Vagina (tissue), 2 donors: ENCODE measurements around the gene SIGLEC12.

Source experiments
- CTCF ChIP-seq, 3 experiments: fragments of 450-650 bp in 2 of 3; fragments of 200-600 bp in 1 of 3; sonication (generic) in 1 of 3; IDR thresholded peaks; one replicate each; pipeline ENCODE4 v1.5.1; 2017 to 2019; ENCODE audit warnings: antibody characterized with exemption in 3 of 3, mild to moderate bottlenecking in 2 of 3, moderate library complexity in 2 of 3
- POLR2A ChIP-seq, 2 donors: fragments of 450-650 bp; IDR thresholded peaks; one replicate each; pipeline ENCODE4 v1.6.1; 2017; ENCODE audit warnings: antibody characterized with exemption in 2 of 2, mild to moderate bottlenecking in 2 of 2, moderate library complexity in 2 of 2
- POLR2AphosphoS5 ChIP-seq, 2 donors: sonication (generic); formaldehyde crosslinking; IDR thresholded peaks; one replicate each; pipeline ENCODE4 v1.9.0; 2017; ENCODE audit warnings: antibody characterized with exemption in 2 of 2, mild to moderate bottlenecking in 2 of 2, low read depth in 1 of 2; ENCODE audit not compliant: insufficient read depth in 1 of 2

- TF ChIP-seq POLR2A (IDR thresholded peaks at IDR 0.05) (no peak), CTCF (IDR thresholded peaks at IDR 0.05) (no peak), POLR2AphosphoS5 (IDR thresholded peaks at IDR 0.05; ENCODE audit: insufficient read depth in 1 of 2, low read depth in 1 of 2) (no peak)
These were observed 33.9 kb upstream of the SIGLEC12 start for GRCh38 chr19:51535535-51535934.
